CD1c-positive myeloid dendritic cell (primary cell): ENCODE data around the gene RHOXF2.

Experiments used
- DNase-seq: peaks from one replicate; pipeline ENCODE4 v3.0.0-alpha.2; 2016; ENCODE audit errors: extremely low spot score

RHOXF2 gene

DNA sequence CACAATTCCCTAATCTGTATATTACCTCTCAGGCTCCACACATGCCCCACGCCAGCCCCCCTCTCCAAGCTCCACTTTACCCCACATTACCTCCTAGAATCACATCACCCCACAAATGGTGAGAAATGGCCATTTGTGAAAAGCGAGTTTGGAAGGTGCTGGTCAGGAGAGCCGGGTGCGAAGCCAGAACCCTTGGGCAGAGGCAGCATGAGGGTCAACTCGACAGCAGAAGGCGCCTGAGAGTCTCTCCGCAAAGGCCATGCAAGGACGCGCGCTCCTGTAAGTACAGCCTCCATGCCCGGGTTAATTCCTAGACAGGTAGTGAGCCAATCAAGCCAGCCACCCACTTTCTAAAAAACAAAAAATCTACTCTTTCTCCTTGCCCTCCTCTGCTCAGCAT is 42.4 kb downstream of the RHOXF2 start:
- DNase-seq: no peak

- no peak for DNase-seq
Observed at GRCh38 chrX:120205816-120206753, 47.7 kb downstream of the RHOXF2 start.

GRCh38 chrX:120207009-120207605 is 48.7 kb downstream of the RHOXF2 start:
- DNase-seq: no peak

GRCh38 chrX:120213438-120214265 is 55.2 kb downstream of the RHOXF2 start:
- DNase-seq: peak; percentile 61
